Measurements from ENCODE around the gene DENND6B.

DNA sequence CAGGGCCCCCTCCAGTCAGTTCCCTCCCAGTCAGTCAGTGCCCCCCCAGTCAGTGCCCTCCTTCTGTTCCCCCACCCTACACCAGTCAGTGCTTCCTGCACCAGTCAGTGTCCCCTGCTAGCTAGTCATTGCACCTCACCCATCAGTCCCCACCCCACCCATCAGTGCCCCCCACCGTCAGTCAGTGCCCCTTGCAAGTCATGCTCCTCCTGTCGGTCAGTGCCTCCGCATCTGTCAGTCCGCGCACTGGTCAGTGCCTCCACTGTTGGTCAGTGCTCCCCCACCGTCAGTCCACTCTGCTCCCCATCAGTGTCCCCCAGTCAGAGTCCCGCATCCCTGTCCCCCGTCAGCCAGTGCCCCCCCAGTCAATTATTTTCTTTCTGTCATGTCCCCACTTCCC is 19.7 kb upstream of the DENND6B start:
- TF ChIP-seq, protein P1, sequence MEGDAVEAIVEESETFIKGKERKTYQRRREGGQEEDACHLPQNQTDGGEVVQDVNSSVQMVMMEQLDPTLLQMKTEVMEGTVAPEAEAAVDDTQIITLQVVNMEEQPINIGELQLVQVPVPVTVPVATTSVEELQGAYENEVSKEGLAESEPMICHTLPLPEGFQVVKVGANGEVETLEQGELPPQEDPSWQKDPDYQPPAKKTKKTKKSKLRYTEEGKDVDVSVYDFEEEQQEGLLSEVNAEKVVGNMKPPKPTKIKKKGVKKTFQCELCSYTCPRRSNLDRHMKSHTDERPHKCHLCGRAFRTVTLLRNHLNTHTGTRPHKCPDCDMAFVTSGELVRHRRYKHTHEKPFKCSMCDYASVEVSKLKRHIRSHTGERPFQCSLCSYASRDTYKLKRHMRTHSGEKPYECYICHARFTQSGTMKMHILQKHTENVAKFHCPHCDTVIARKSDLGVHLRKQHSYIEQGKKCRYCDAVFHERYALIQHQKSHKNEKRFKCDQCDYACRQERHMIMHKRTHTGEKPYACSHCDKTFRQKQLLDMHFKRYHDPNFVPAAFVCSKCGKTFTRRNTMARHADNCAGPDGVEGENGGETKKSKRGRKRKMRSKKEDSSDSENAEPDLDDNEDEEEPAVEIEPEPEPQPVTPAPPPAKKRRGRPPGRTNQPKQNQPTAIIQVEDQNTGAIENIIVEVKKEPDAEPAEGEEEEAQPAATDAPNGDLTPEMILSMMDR (IDR thresholded peaks at IDR 0.05; ENCODE audit: extremely low read depth in 1 of 2, insufficient read depth in 1 of 2, low read depth in 1 of 2, low read length in 2 of 2): no peak
- TF ChIP-seq POLR2A (IDR thresholded peaks at IDR 0.05; ENCODE audit: low read depth, low read length): no peak
- TF ChIP-seq GATA2 (IDR thresholded peaks at IDR 0.05; ENCODE audit: insufficient read depth, insufficient read length, low read depth, low read length): no peak
- TF ChIP-seq, protein P2, sequence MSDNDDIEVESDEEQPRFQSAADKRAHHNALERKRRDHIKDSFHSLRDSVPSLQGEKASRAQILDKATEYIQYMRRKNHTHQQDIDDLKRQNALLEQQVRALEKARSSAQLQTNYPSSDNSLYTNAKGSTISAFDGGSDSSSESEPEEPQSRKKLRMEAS (IDR thresholded peaks at IDR 0.05; ENCODE audit: insufficient read depth, insufficient read length): no peak
- no peak for TF ChIP-seq MYC (IDR thresholded peaks at IDR 0.05; ENCODE audit: low read depth, low read length)
- no peak for TF ChIP-seq EZH2 (IDR thresholded peaks at IDR 0.05; ENCODE audit: borderline replicate concordance, low read depth, low read length, severe bottlenecking)
- no peak for TF ChIP-seq POLR2AphosphoS5 (IDR thresholded peaks at IDR 0.05; ENCODE audit: insufficient read depth, low read depth, low read length)
- no peak for TF ChIP-seq FOS (IDR thresholded peaks at IDR 0.05; ENCODE audit: borderline replicate concordance, insufficient read depth, low read length)
- no peak for TF ChIP-seq JUN (IDR thresholded peaks at IDR 0.05; ENCODE audit: borderline replicate concordance, insufficient read depth, insufficient read length, low read depth)

Measured in endothelial cell of umbilical vein (primary cell).